CD4-positive, alpha-beta T cell treated with Interleukin-6 for 4 hours (primary cell): ENCODE data around the gene PAPPA2.

Source experiments
- DNase-seq: peaks from one replicate; pipeline ENCODE4 v3.0.0-alpha.2; 2020; ENCODE audit warnings: mixed read lengths

The PAPPA2 gene

GRCh38 chr1:176499671-176500070 is 36.7 kb downstream of the PAPPA2 start:
- DNase-seq: no peak

GRCh38 chr1:176501599-176501998 is 38.6 kb downstream of the PAPPA2 start:
- no peak for DNase-seq

DNA sequence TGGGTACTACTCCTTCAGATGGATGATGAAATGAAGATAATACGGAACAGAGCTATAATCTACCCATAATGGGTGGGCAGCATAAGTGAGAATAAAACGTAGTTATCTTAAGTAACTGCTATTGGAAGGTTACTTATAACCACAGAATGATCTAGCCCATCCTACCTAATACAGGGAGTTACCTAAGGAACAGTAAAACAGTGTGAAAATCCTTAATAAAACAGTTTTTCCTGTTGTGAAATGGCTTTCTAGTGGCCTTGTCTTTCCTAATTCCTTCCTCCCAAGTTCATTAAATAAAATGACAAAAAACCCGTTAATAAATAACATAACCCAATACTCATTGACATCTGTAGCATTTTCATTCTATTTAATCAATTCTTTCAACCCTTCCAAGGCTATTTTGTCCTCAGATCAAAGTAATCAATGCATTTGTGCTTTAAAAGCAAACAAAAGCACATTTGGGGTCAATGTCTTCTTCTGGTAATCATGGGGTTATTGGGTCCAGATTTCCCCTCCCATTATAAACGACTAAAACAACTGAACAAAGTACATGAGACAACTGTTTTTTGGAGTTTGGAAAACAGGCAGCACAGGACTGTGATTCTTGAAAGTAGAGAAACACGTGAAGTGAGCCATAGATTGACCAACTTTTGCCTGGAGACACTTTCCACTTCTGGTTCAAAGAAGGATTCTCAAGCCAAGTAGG is 42.0 kb downstream of the PAPPA2 start:
- no peak for DNase-seq

- no peak for DNase-seq
Observed at GRCh38 chr1:176512966-176513365, 50.0 kb downstream of the PAPPA2 start.

GRCh38 chr1:176515310-176515709 is 52.3 kb downstream of the PAPPA2 start:
- DNase-seq: no peak

GRCh38 chr1:176517484-176517883 is 54.5 kb downstream of the PAPPA2 start:
- DNase-seq: no peak

DNA sequence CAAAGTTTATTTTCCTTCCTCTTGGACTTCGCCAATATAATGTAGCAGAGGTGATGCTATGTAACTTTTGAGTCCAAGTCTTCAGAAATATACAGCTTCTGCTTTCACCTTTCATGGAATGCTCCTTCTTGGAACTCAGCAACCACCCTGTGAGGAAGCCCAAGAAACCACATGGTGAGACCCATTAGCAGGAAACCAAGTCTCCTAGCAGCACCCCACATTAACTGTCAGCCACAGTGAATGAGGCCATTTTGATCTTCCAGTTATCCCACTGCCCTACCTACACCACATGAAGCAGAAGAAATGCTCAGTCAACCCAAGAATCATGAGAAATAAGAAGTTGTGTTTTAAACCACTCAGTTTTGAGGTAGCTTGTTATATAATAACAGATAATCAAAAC is 58.2 kb downstream of the PAPPA2 start:
- no peak for DNase-seq

DNA sequence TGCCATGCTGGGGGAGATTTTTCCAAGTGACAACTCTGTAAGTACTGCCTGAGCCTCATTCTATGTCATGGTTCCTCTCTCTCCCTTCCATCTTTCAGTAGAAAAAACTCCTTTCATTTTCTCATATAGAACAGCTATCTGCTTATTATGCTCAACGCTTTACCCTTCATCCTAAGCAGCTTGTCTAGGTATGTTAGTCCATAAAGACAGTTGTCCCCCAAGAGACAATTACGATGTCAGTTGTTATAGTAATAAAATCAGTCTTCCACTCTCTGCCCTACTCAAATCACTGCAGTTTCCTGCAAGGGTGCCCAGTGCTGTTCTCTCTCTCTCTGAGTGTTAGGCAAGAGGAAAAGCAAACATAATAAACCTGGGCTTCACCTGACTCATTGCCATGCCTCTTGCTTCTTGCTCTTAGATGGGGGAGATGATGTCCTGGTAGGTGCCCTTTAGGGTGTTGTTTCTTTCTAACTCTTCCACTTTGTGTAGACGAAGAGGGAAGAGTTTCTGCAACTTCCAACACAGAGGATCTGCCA is 59.4 kb downstream of the PAPPA2 start:
- DNase-seq: no peak

DNA sequence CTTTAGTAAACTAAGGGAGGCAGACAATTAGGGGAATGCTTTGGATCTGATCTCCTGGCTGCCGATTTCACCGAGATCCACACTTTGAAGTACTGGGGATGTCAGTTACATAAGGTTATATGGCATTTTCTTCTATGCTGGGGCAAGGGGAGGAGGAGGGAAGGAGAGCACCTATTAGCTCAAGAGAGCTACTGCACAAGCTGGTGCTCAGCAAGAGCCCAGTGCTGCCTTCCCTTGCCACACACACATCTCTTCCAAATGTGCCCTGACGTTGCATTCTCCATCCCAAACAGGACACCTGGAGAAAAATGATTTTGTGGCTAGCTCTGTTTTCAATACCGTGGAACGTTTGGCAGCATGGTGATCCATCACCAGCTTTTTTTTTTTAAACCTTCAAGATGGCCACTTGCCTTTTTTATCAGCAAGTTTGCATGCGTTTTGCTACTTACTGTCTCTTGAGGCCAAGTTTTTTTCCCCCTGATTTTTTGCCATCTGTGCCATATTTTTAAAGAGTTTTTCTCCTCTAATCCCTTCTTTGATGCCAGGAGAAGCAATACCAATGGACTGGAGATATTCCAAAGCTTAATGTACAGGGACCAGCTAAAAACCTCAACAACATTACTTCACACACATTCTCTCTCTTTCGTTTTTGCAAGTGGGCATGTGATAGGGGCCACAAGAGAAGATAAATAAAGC is 66.6 kb downstream of the PAPPA2 start:
- no peak for DNase-seq

DNA sequence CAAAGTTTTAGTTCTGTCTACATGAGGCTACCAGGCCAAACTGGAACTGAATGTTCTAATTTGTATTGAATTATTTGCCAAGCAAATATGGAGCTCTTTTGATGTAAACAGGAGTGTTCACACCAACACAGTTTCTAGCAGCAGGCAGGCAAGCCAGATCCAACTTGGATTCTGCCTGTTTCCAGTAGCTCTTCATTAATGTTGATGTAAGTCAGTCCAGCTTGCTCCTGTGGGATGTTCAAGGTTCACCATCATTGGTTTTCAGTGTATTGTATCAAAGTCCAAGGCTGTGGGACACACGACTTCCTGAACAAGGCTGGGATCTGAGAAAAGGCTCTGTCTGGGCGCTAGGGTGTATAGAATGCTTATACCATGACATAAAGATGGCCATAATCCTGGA is 68.1 kb downstream of the PAPPA2 start:
- no peak for DNase-seq

GRCh38 chr1:176531921-176532897 is 69.2 kb downstream of the PAPPA2 start:
- DNase-seq: no peak

GRCh38 chr1:176533020-176533419 is 70.0 kb downstream of the PAPPA2 start:
- DNase-seq: no peak

DNA sequence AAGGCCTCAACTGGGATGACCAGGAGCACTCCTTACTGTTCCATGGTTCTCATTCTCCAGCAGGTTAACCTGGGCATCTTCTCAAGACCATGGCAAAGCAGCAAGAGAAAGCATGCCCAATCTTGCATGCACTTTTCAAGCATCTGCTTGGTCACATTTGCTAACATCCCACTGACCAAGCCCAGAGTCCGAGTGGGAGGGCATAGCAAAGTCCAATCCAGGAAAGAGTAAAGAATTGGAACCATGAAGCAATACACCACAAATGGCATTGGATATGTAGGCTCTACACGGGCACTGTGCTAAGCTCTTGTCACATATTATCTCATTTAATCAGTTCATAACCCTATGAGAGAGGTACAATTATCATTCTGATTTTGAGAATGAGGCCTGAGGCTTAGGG is 73.6 kb downstream of the PAPPA2 start:
- DNase-seq: no peak

- no peak for DNase-seq
Observed at GRCh38 chr1:176539018-176539417, 76.0 kb downstream of the PAPPA2 start.

- no peak for DNase-seq
Observed at GRCh38 chr1:176540428-176540827, 77.5 kb downstream of the PAPPA2 start.

- no peak for DNase-seq
Observed at GRCh38 chr1:176541663-176542062, 78.7 kb downstream of the PAPPA2 start.

GRCh38 chr1:176542352-176542751 is 79.4 kb downstream of the PAPPA2 start:
- no peak for DNase-seq

- no peak for DNase-seq
Observed at GRCh38 chr1:176543360-176544129, 80.6 kb downstream of the PAPPA2 start.

GRCh38 chr1:176545034-176545639 is 82.2 kb downstream of the PAPPA2 start:
- DNase-seq: no peak

- no peak for DNase-seq
Observed at GRCh38 chr1:176546825-176547224, 83.8 kb downstream of the PAPPA2 start.

DNA sequence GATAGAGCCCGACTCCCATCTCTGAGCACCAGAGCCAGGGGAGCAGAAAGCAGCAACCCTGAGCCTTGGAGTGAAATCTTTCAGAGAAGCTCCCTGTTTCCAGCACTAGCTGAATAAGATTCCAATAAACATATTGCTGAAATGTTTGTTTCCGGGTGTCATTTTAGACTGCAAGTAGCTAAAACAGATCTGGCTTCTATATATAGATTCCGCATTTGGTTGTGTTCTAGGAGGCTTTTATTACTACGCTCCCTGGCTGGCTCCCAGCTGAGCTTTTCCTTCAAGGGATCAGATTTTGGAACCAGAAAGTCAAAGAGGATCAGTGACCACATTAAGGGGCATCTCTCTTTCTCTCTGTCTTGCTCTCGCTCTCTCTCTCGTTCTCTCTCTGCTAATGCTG is 88.2 kb downstream of the PAPPA2 start:
- no peak for DNase-seq
